K562 (cell line): ENCODE data around the gene DGAT2. TPM values are rescaled to one million over a fixed set of nuclear protein-coding genes. Genes with fewer than 3 reads are reported as not detected.
A peak's percentile ranks its signal among the peaks of the same experiment; 100 is the strongest.

Experiments
- CBFA2T3 ChIP-seq: fragments of 450-650 bp; IDR thresholded peaks from 2 replicates; pipeline ENCODE4 v1.6.1; 2017
- CHD1 ChIP-seq: fragments of 200-600 bp; sonication (generic); IDR thresholded peaks from one replicate; pipeline ENCODE4 v1.6.1; 2012; ENCODE audit warnings: mild to moderate bottlenecking, moderate library complexity, low read length, inconsistent platforms
- FOXA1 ChIP-seq: fragments of 450-650 bp; IDR thresholded peaks from 2 replicates; pipeline ENCODE4 v1.6.1; 2016; ENCODE audit warnings: mild to moderate bottlenecking, borderline replicate concordance
- FOXP1 ChIP-seq: sonication (generic); formaldehyde crosslinking; IDR thresholded peaks from 2 replicates; pipeline ENCODE4 v1.8.0; 2022; ENCODE audit warnings: mild to moderate bottlenecking, missing genetic modification reagents
- HSF4 ChIP-seq: fragments of 250-450 bp; sonication (Bioruptor Pico); IDR thresholded peaks from 2 replicates; pipeline ENCODE4 v2.1.2; 2022; ENCODE audit warnings: mild to moderate bottlenecking, moderate library complexity, borderline replicate concordance
- MYBL2 ChIP-seq, 2 experiments: fragments of 450-650 bp in 1 of 2; sonication (generic) in 1 of 2; formaldehyde crosslinking in 1 of 2; IDR thresholded peaks; 2 replicates each; pipeline versions ENCODE4 v1.6.1 to v1.8.1; 2017 to 2022; ENCODE audit warnings: borderline replicate concordance in 1 of 2, inconsistent platforms in 1 of 2, low read depth in 1 of 2, mild to moderate bottlenecking in 1 of 2, missing genetic modification reagents in 1 of 2, moderate library complexity in 1 of 2
- NCOR1 ChIP-seq: fragments of 450-650 bp; IDR thresholded peaks from 2 replicates; pipeline ENCODE4 v1.6.1; 2016; ENCODE audit warnings: mild to moderate bottlenecking, moderate library complexity
- PHF21A ChIP-seq: fragments of 450-650 bp; IDR thresholded peaks from 2 replicates; pipeline ENCODE4 v1.6.1; 2017; ENCODE audit warnings: low read depth, borderline replicate concordance
- PHF8 ChIP-seq: fragments of 200-600 bp; sonication (generic); IDR thresholded peaks from 2 replicates; pipeline ENCODE4 v1.6.1; 2012; ENCODE audit warnings: mixed run types, mild to moderate bottlenecking, inconsistent platforms, low read length, moderate library complexity, borderline replicate concordance
- PRPF4 ChIP-seq: fragments of 200-400 bp; formaldehyde crosslinking; IDR thresholded peaks from one replicate; pipeline ENCODE4 v1.6.1; 2017; ENCODE audit warnings: low read length, low read depth, mild to moderate bottlenecking; ENCODE audit not compliant: insufficient read depth, poor library complexity, severe bottlenecking
- PURB ChIP-seq: sonication (generic); formaldehyde crosslinking; IDR thresholded peaks from 2 replicates; pipeline ENCODE4 v1.9.0; 2021; ENCODE audit warnings: low read depth, mild to moderate bottlenecking, missing genetic modification reagents
- RCOR1 ChIP-seq, 2 experiments: IDR thresholded peaks; 2 replicates each; pipeline ENCODE4 v1.6.1; 2012; ENCODE audit warnings: low read depth in 2 of 2, low read length in 2 of 2, borderline replicate concordance in 1 of 2, improper control_type of control experiment in 1 of 2
- RUNX1 ChIP-seq: sonication (generic); IDR thresholded peaks from 2 replicates; pipeline ENCODE4 v1.6.1; 2016; ENCODE audit warnings: antibody characterized with exemption, low read depth
- THRB ChIP-seq: fragments of 450-650 bp; formaldehyde crosslinking; conservative IDR thresholded peaks from 2 replicates; pipeline ENCODE4 v1.4.0; 2022; ENCODE audit warnings: mild to moderate bottlenecking, missing genetic modification characterization
- ZNF668 ChIP-seq: fragments of 250-450 bp; sonication (Bioruptor Pico); IDR thresholded peaks from 2 replicates; pipeline ENCODE4 v1.8.0; 2022; ENCODE audit warnings: mild to moderate bottlenecking, inconsistent platforms
- polyA plus RNA-seq, 8 experiments: library from polyadenylated mRNA; depleted of rRNA in 4 of 8; stranded (reverse) in 5 of 8; unstranded in 3 of 8; fragments of >200 nt; fragmentation: Nextera tagmentation in 2 of 8; fragmentation: Illumina TruSeq in 1 of 8; extraction: Ambion mirVana in 2 of 8; extraction: Trizol in 1 of 8; gene quantifications; 2 replicates each; pipeline versions ENCODE4 v1.2.1 to v1.2.3, GENCODE V29; 2011 to 2014; ENCODE audit warnings: inconsistent platforms in 1 of 8, missing spikeins in 1 of 8
- total RNA-seq, 7 experiments: library from RNA; depleted of rRNA in 6 of 7; stranded (reverse); fragments of >200 nt in 6 of 7; fragmentation: Illumina TruSeq in 2 of 7; extraction: Trizol in 2 of 7; gene quantifications; 2 replicates each; pipeline versions ENCODE4 v1.2.1 to v1.2.3, GENCODE V29; 2011 to 2021; ENCODE audit warnings: low replicate concordance in 1 of 7
- TF ChIP-seq, protein P1 (sequence below): fragments of 450-650 bp; formaldehyde crosslinking; IDR thresholded peaks from 2 replicates; pipeline ENCODE4 v1.4.0; 2022; ENCODE audit warnings: missing genetic modification characterization
- TF ChIP-seq, protein P2 (sequence below): fragments of 450-650 bp; IDR thresholded peaks from 2 replicates; pipeline ENCODE4 v1.6.1; 2017; ENCODE audit warnings: mild to moderate bottlenecking, moderate library complexity

The DGAT2 gene
- total and polyA plus RNA-seq, 9 of the 15 experiments (the other 6 are each of a cell fraction or from before 2014, with no cell fraction given): 0.68 to 2.8 (median 1.8) TPM

GRCh38 chr11:75767228-75767572, 1.4 kb upstream of the DGAT2 start (continued):
- TF ChIP-seq NCOR1 (peak; percentile 45; the same call in 1 of the 2 replicates), PHF8 (no peak), FOXP1 (CRISPR knock-in tag) (no peak), RCOR1 (IDR thresholded peaks at IDR 0.05; ENCODE audit: borderline replicate concordance in 1 of 2, low read depth in 2 of 2, low read length in 2 of 2) (peak in 1 of 2 experiments; percentile 46; a peak in 1 of 4 replicates), FOXA1 (no peak), PRPF4 (no peak), ZNF668 (CRISPR knock-in tag) (no peak), MYBL2 (IDR thresholded peaks at IDR 0.05; ENCODE audit: low read depth) (no peak), MYBL2 (CRISPR knock-in tag; IDR thresholded peaks at IDR 0.05; ENCODE audit: borderline replicate concordance) (no peak), CHD1 (no peak), THRB (CRISPR knock-in tag) (no peak), CBFA2T3 (peak; percentile 89), HSF4 (CRISPR knock-in tag) (no peak), RUNX1 (no peak), PHF21A (no peak), PURB (CRISPR knock-in tag) (no peak)
- TF ChIP-seq, protein P1, sequence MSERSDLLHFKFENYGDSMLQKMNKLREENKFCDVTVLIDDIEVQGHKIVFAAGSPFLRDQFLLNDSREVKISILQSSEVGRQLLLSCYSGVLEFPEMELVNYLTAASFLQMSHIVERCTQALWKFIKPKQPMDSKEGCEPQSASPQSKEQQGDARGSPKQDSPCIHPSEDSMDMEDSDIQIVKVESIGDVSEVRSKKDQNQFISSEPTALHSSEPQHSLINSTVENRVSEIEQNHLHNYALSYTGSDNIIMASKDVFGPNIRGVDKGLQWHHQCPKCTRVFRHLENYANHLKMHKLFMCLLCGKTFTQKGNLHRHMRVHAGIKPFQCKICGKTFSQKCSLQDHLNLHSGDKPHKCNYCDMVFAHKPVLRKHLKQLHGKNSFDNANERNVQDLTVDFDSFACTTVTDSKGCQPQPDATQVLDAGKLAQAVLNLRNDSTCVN (CRISPR knock-in tag): 0 out of 2 replicates have a peak, but pooled peaks have one; percentile 18
- TF ChIP-seq, protein P2, sequence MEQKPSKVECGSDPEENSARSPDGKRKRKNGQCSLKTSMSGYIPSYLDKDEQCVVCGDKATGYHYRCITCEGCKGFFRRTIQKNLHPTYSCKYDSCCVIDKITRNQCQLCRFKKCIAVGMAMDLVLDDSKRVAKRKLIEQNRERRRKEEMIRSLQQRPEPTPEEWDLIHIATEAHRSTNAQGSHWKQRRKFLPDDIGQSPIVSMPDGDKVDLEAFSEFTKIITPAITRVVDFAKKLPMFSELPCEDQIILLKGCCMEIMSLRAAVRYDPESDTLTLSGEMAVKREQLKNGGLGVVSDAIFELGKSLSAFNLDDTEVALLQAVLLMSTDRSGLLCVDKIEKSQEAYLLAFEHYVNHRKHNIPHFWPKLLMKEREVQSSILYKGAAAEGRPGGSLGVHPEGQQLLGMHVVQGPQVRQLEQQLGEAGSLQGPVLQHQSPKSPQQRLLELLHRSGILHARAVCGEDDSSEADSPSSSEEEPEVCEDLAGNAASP: no peak
